GM19193 (cell line): ENCODE results near the gene CACNB4.

ENCODE experiments used
- POLR2A ChIP-seq: IDR thresholded peaks from 4 replicates; pipeline ENCODE4 v1.6.1; 2011; ENCODE audit not compliant: insufficient read depth, insufficient read length; ENCODE audit errors: extremely low read depth

CACNB4 gene

GRCh38 chr2:151830961-151831360, 267.9 kb downstream of the CACNB4 start:
- no peak for TF ChIP-seq POLR2A

- no peak for TF ChIP-seq POLR2A
Observed at GRCh38 chr2:151828890-151829324, 269.9 kb downstream of the CACNB4 start.

- peak; percentile 95 for TF ChIP-seq POLR2A
Observed at GRCh38 chr2:151828143-151828889, 270.5 kb downstream of the CACNB4 start, which contains the start of gene ARL5A. Gene ARL5A, minus strand, starts transcription at chr2:151828421. Its CDS starts 245 bp downstream, at chr2:151828176.

GRCh38 chr2:151827564-151828142, 271.2 kb downstream of the CACNB4 start:
- TF ChIP-seq POLR2A = no peak

- TF ChIP-seq POLR2A = no peak
Observed at GRCh38 chr2:151826737-151827157, 272.1 kb downstream of the CACNB4 start.

- TF ChIP-seq POLR2A = no peak
Observed at GRCh38 chr2:151824886-151825285, 274.0 kb downstream of the CACNB4 start.

GRCh38 chr2:151823651-151824050, 275.2 kb downstream of the CACNB4 start:
- no peak for TF ChIP-seq POLR2A

- no peak for TF ChIP-seq POLR2A
Observed at GRCh38 chr2:151819920-151820319, 278.9 kb downstream of the CACNB4 start.

GRCh38 chr2:151817929-151818328, 280.9 kb downstream of the CACNB4 start:
- no peak for TF ChIP-seq POLR2A

GRCh38 chr2:151816843-151817242, 282.0 kb downstream of the CACNB4 start:
- no peak for TF ChIP-seq POLR2A

GRCh38 chr2:151815821-151816489, 282.9 kb downstream of the CACNB4 start:
- TF ChIP-seq POLR2A = no peak

GRCh38 chr2:151810489-151810888, 288.4 kb downstream of the CACNB4 start:
- no peak for TF ChIP-seq POLR2A

- TF ChIP-seq POLR2A = no peak
Observed at GRCh38 chr2:151809073-151809383, 289.8 kb downstream of the CACNB4 start.

GRCh38 chr2:151808258-151809072, 290.4 kb downstream of the CACNB4 start:
- TF ChIP-seq POLR2A = no peak

GRCh38 chr2:151805961-151806360, 292.9 kb downstream of the CACNB4 start:
- TF ChIP-seq POLR2A = no peak

- TF ChIP-seq POLR2A = no peak
Observed at GRCh38 chr2:151805343-151805742, 293.5 kb downstream of the CACNB4 start.

GRCh38 chr2:151803811-151804210, 295.0 kb downstream of the CACNB4 start:
- TF ChIP-seq POLR2A = no peak
